Osteoblast (primary cell): Measurements from ENCODE around the gene HMX3. TPM values are rescaled to one million over a fixed set of nuclear protein-coding genes. Genes with fewer than 3 reads are reported as not detected.

Experiments used
- DNase-seq: peaks from one replicate; pipeline ENCODE4 v3.0.0; 2011; ENCODE audit warnings: low spot score, mixed read lengths; ENCODE audit not compliant: insufficient read length; ENCODE audit errors: missing footprints
- H2AFZ ChIP-seq: 2 replicates; pipeline ENCODE4 v1.6.0; 2011; ENCODE audit warnings: mild to moderate bottlenecking, low read length
- H3K27ac ChIP-seq: 2 replicates; pipeline ENCODE4 v1.5.1; 2011; ENCODE audit warnings: mild to moderate bottlenecking, low read depth, low read length, moderate library complexity
- H3K27me3 ChIP-seq: 2 replicates; pipeline ENCODE4 v1.6.0; 2012; ENCODE audit warnings: mild to moderate bottlenecking, control low read depth, inconsistent platforms, low read length, moderate library complexity; ENCODE audit not compliant: insufficient read depth
- H3K36me3 ChIP-seq: 2 replicates; pipeline ENCODE4 v1.5.1; 2011; ENCODE audit warnings: mild to moderate bottlenecking, low read length, control low read depth, moderate library complexity; ENCODE audit not compliant: insufficient read depth
- H3K4me1 ChIP-seq: 2 replicates; pipeline ENCODE4 v1.5.1; 2011; ENCODE audit warnings: mild to moderate bottlenecking, low read length, control low read depth, moderate library complexity; ENCODE audit not compliant: insufficient read depth
- H3K4me2 ChIP-seq: 2 replicates; pipeline ENCODE4 v1.6.0; 2011; ENCODE audit warnings: mild to moderate bottlenecking, low read length; ENCODE audit not compliant: insufficient read depth
- H3K4me3 ChIP-seq: fragments of 200-600 bp; sonication (generic); 3 replicates; pipeline ENCODE4 v1.5.1; 2012; ENCODE audit warnings: mild to moderate bottlenecking, low read length, inconsistent platforms; ENCODE audit not compliant: insufficient read depth
- H3K79me2 ChIP-seq: 2 replicates; pipeline ENCODE4 v1.6.0; 2012; ENCODE audit warnings: mild to moderate bottlenecking, low read length, control low read depth, inconsistent platforms; ENCODE audit not compliant: insufficient read depth
- H3K9me3 ChIP-seq: 2 replicates; pipeline ENCODE4 v1.5.1; 2011; ENCODE audit warnings: low read depth, low read length, control low read depth
- H4K20me1 ChIP-seq: 2 replicates; pipeline ENCODE4 v1.6.0; 2012; ENCODE audit warnings: mild to moderate bottlenecking, low read length, control low read depth; ENCODE audit not compliant: insufficient read depth
- CTCF ChIP-seq: IDR thresholded peaks from 2 replicates; pipeline ENCODE4 v1.5.1; 2011; ENCODE audit warnings: mild to moderate bottlenecking, low read depth, low read length, moderate library complexity; ENCODE audit errors: extremely low read depth
- total RNA-seq: library from RNA; depleted of rRNA; stranded (reverse); fragments of >200 nt; gene quantifications from 2 replicates; pipeline ENCODE4 v1.2.3, GENCODE V29; 2012

The HMX3 gene
- total RNA-seq, 1 donor: not detected

GRCh38 chr10:123144697-123145541 is 9.1 kb downstream of the HMX3 start:
- Histone ChIP-seq H3K36me3 (no peaks in the 10 kb centered on the region), H3K4me3 (no peak overlapping the region), H3K27me3 (peaks cover 99% of the 10 kb centered on the region), H4K20me1 (no peaks in the 10 kb centered on the region), H3K4me2 (no peak overlapping the region), H2AFZ (no peak overlapping the region), H3K9me3 (no peaks in the 10 kb centered on the region), H3K79me2 (no peaks in the 10 kb centered on the region), H3K4me1 (no peaks in the 10 kb centered on the region), H3K27ac (no peak overlapping the region)
- peak; percentile 93 for DNase-seq
- peak; percentile 11 for TF ChIP-seq CTCF

- H3K27me3 ChIP-seq: peaks cover 99% of the 10 kb centered on the region
- H3K79me2 ChIP-seq: no peaks in the 10 kb centered on the region
- H4K20me1 ChIP-seq: no peaks in the 10 kb centered on the region
- no peak overlapping the region for H3K27ac ChIP-seq
- H3K4me3 ChIP-seq: no peak overlapping the region
- no peaks in the 10 kb centered on the region for H3K9me3 ChIP-seq
- TF ChIP-seq CTCF: no peak
- H3K36me3 ChIP-seq: no peaks in the 10 kb centered on the region
- DNase-seq: no peak
- no peaks in the 10 kb centered on the region for H3K4me1 ChIP-seq
- no peak overlapping the region for H2AFZ ChIP-seq
- H3K4me2 ChIP-seq: no peak overlapping the region
Observed at GRCh38 chr10:123145542-123146012, 9.8 kb downstream of the HMX3 start.

GRCh38 chr10:123146013-123146893 is 10.5 kb downstream of the HMX3 start:
- H3K27ac ChIP-seq: no peak overlapping the region
- TF ChIP-seq CTCF: no peak
- H3K4me1 ChIP-seq: no peaks in the 10 kb centered on the region
- H3K27me3 ChIP-seq: peaks cover 99% of the 10 kb centered on the region
- no peaks in the 10 kb centered on the region for H3K9me3 ChIP-seq
- no peak overlapping the region for H2AFZ ChIP-seq
- H4K20me1 ChIP-seq: no peaks in the 10 kb centered on the region
- peak; percentile 80 for DNase-seq
- no peaks in the 10 kb centered on the region for H3K79me2 ChIP-seq
- no peak overlapping the region for H3K4me2 ChIP-seq
- no peak overlapping the region for H3K4me3 ChIP-seq
- H3K36me3 ChIP-seq: no peaks in the 10 kb centered on the region
